ENCODE results near the gene TRIM17.

Gene TRIM17

DNA sequence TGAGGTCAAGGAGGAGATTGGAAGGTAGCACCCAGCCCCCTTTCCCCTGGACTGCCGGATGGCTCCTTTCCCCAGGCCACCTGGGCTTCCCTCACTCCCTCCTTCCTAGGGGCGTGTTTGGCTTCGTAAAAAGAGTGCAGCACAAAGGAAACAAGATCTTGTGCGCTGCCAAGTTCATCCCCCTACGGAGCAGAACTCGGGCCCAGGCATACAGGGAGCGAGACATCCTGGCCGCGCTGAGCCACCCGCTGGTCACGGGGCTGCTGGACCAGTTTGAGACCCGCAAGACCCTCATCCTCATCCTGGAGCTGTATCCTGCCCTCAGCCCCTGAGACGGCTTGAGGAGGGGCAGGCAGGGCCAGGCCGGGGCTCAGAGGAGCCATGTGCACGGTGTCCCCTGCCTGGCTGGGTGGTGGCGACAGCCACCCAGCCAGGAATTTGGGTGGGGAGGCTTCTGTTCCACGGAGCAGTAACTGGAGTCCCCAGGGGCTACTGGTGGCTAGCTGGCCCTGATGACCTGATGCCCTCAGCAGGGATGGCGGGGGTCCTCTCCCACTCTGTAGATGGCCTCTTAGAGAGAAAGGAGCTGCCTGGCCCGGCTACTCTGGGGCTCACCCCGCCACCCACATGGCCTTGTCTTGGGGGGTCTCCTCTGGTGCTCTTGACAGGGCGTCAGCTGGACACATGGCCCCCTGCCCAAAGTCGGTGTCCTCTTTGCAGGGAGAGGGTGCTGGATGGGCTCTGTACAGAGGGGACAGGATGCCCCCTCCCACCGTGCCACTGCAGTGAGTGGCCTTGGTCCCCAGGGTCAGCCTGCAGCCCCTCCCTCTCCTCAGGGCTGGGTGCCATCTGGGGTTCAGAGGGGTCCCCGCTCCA, 49.6 kb downstream of the TRIM17 start:
- no peak for FAIRE-seq

DNA sequence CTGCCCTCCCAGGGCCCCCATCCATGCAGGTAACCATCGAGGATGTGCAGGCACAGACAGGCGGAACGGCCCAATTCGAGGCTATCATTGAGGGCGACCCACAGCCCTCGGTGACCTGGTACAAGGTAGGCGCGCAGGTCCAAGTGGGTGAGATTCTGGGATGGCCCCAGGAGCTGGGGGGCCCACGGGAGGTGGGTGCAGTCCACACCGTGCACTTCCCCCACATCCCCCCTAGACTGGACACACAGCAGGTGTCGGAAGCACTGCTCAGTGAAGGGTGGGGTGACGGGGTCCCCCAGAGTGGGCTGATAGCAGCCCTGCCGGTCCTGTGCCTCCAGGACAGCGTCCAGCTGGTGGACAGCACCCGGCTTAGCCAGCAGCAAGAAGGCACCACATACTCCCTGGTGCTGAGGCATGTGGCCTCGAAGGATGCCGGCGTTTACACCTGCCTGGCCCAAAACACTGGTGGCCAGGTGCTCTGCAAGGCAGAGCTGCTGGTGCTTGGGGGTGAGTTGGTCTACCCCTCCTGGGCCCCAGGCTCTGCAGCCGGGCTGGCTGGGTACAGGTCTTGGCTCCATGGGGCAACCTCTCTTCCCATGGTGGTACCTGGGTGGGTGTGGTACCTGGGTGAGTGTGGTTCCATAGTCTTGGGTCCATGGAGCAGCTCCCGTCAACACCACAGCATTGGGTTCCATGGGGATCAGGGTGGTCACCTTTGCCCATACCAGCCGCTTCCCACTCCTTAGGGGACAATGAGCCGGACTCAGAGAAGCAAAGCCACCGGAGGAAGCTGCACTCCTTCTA, 50.4 kb downstream of the TRIM17 start:
- no peak for FAIRE-seq

DNA sequence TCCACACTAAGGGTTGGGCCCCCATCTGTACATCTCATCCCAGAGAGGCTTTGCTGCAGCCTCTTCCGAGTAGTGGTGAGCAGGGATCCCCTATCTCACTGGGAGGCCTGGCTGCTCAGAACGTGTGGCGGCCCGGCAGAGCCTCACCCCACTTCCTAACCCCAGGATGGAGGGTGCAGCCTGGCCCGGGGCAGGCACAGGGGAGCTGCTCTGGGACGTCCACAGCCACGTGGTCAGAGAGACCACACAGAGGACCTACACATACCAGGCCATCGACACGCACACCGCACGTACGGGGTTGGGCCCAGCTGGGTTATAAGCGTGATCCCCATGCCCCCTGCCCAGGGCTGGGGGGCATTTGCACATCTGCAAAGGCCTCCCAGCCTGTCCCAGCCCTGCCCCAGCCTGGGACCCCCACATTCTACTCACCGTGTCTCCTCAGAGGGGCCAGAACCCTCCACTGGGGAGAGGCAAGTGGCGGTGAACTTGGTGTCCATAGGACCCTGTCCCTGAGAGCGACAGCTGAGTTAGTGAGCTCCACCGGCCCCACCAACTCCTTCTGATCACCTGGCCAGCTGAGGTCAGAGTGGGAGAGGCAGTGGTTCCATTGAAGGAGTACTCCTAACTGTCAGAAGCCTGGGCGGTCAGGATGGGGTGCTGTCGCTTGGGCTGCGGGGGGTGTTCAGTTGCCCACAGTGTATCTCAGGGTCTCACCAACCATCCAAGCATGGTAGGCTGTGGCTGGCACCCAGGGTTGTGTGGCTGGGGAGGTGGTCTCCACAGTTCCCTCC, 51.2 kb downstream of the TRIM17 start:
- FAIRE-seq = no peak

DNA sequence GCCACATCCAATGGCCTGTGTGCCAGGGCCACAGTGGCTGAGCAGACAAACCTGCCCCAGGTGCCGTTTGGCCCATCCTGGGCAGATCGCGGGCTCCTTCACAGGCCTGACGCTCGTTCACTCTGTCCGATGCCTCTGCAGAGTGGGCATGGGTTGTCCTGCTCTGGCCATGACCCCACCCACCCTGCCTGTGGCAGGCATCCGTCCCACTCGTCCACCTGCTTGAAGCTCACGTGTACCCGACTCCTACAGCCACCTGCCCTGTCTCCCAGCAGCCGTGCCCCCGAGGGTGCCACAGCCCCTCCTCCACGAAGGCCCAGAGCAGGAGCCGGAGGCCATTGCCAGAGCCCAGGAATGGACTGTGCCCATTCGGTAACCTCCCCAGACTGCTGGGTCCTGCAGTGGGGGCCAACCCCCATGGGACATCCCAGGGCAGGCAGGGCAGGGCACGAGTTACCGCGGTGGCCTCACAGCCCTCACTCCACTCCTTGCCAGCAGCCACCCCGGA, 51.9 kb downstream of the TRIM17 start:
- no peak for FAIRE-seq

DNA sequence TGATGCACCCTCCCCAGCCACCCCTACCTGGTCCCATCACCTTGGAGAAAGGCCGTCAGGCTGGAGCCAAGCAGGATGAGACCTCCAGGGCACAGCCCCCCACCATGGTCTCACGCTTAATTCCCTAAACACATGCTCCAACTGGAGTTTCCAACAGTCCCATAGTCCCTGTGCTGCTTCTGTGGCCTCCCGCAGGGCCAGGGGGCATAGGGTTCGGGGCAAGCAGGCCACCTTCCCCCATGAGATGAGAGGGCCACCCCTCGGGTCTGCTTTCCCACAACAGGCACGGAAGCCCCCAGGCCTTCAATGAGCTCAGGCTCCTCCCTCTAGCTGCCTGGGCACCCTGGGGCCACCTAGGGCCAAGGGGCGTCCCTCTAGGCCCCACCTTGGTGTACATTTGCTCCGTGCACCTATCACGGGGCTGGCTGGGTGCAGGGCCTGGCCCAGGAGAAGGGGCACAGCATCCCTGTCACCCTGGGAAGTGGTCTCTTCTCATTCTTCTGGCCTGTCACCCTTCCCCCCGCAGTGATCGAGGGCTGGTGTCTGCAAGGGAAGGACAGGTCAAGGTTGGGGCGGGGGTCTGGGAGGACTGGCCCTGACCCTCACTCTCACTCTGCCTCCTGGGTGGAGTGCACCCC, 52.5 kb downstream of the TRIM17 start:
- FAIRE-seq = no peak

DNA sequence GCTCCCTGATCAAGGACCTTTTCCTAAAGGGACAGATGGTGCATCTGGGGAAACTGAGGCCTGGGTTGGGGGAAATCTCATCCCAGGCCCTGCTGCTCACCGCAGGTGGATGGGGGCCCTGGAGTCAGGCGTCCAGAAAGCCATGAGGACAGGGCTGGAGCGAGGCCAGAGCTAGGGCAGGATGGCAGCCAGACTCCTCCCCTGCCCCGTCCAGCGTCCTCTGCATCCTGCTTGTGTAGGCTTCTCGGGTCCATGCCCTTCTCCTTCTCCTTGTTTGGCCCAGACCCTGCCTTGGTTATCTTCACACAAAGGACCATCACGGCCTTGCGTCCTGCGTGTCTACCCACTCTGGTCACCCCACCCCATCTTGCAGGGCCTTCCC, 53.0 kb downstream of the TRIM17 start:
- no peak for FAIRE-seq

DNA sequence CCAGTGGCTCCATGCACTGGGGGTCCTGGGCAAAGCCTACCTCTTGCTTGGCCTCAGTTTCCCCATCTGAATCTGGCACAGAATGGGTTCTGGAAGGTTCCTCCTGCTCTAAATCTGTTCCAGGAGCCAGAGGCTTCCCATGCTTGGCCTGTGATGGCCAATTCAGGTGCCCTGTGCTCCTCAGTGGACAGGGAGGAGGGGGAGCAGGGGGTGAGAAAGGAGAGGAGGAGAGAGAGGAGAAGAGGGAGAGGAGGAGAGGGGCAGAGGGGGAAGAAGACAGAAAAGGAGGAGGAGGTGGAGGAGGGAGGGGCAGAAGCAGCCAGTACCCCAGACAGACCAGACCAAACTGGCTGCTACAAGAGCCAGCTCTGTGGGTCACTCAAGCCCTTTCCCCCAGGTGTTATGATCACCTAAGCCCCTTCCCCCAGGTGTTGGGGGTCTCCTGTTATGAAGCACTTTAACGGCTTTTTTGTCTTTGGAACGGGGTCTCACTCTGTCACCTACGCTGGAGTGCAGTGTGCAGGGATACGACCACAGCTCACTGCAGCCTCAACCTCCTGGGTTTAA, 53.7 kb downstream of the TRIM17 start:
- FAIRE-seq = no peak

DNA sequence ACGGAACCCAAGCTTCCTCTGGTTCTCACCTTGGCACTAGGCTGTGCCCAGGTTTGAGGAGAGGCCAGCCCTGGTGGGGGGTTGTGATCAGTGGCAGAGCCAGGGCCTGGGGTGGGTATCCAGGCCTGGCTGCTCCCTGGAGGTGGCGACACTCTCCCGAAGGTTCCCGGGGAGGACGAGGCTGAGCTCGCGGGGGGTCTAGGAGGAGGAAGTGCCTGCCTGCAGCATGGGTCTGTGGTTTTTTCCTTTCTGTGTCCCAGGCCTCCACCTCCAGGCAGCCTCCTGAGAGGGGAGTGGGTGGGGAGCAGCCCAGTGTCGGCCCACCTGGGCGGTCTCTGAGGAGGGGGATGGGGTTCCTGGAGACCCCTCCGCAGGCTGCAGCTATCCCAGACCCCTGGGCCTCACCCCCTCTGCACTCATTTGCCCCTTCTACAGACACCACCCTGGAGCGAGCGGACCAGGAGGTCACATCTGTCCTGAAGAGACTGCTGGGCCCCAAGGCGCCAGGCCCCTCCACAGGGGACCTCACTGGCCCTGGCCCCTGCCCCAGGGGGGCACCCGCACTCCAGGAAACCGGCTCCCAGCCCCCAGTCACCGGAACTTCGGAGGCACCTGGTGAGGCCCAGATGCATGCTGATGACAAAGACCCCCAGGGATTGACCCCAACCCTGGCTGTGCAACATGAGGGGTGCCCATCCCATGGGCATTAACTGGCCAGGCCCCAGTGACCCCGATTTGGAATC, 54.3 kb downstream of the TRIM17 start:
- no peak for FAIRE-seq

DNA sequence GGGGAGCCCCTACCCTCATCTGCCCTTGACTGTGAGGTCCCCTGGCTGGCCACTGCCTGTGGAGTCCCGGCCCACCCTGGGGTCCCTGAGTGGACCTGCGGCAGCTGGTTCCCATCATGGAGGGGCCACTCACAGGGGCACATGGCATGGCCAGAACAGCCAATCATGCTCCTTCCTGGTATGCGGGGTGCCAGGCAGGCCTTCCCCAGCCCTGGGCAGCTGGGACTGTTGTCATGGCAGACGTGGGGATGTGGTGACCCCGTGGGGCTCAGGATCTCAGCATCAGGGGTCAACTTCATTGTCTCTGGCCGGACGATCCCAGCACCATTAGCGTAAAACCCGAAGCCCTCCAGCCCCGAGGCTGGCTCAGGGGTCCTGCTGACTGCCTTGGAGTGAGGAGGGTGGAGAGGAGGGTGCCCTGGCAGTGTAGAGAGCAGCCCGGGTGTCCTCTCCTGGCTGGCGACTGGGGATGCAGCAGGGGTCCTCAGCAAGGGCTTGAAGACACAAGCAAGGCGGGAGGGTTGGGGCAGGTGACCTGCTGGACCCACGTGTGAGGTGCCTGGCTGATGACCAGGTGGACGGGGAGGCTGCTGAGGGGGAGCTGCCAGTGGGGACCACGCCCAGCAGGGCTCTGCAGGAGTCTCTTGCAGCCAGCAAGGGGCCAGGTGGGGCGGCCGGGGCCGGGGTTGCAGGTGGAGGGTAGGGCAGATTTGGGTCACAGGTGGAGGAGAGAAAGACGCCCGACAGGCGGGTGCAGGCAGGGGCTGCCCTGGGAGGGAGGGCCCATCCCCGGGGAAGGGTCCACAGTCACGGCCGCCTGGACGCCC, 55.1 kb downstream of the TRIM17 start:
- FAIRE-seq = no peak

DNA sequence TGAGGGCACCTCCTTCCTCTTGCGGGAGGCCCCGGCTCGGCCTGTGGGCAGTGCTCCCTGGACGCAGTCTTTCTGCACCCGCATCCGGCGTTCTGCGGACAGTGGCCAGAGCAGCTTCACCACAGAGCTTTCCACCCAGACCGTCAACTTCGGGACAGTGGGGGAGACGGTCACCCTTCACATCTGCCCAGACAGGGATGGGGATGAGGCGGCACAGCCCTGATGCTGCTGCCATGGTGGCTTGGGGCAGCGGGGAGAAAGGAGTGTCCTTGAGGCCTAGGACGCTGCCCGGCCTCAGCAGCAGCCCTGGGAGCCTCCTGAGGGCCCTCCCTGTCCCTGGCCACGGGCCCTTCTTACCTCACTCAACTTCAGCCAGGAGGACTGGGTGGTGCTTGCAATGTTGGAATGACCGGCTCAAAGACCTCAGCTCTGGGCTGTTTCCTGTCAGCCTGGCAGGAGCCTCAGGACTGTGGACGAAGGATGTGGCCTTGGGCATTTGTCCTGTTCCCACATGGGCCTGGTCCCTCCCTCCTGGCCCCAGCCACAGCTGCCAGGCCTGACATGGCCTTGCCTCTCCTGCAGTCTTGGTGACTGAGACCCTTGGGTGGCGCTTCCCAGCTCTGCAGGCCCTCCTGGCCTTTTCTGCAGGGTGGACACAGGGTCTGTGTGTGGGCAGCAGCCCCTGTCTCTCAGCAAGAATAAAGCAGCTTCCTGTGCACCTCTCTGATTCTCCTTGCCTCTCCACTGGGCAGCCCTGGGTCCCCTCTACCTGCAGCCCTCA, 55.9 kb downstream of the TRIM17 start:
- no peak for FAIRE-seq

DNA sequence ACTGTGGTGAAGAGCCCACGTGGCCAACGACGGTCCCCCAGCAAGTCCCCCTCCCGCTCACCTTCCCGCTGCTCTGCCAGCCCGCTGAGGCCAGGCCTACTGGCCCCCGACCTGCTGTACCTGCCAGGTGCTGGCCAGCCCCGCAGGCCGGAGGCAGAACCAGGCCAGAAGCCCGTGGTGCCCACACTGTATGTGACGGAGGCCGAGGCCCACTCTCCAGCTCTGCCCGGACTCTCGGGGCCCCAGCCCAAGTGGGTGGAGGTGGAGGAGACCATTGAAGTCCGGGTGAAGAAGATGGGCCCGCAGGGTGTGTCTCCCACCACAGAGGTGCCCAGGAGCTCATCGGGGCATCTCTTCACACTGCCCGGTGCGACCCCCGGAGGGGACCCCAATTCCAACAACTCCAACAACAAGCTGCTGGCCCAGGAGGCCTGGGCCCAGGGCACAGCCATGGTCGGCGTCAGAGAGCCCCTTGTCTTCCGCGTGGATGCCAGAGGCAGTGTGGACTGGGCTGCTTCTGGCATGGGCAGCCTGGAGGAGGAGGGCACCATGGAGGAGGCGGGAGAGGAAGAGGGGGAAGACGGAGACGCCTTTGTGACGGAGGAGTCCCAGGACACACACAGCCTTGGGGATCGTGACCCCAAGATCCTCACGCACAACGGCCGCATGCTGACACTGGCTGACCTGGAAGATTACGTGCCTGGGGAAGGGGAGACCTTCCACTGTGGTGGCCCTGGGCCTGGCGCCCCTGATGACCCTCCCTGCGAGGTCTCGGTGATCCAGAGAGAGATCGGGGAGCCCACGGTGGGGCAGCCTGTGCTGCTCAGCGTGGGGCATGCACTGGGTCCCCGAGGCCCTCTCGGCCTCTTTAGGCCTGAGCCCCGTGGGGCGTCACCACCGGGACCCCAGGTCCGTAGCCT, 56.8 kb downstream of the TRIM17 start:
- FAIRE-seq = no peak

DNA sequence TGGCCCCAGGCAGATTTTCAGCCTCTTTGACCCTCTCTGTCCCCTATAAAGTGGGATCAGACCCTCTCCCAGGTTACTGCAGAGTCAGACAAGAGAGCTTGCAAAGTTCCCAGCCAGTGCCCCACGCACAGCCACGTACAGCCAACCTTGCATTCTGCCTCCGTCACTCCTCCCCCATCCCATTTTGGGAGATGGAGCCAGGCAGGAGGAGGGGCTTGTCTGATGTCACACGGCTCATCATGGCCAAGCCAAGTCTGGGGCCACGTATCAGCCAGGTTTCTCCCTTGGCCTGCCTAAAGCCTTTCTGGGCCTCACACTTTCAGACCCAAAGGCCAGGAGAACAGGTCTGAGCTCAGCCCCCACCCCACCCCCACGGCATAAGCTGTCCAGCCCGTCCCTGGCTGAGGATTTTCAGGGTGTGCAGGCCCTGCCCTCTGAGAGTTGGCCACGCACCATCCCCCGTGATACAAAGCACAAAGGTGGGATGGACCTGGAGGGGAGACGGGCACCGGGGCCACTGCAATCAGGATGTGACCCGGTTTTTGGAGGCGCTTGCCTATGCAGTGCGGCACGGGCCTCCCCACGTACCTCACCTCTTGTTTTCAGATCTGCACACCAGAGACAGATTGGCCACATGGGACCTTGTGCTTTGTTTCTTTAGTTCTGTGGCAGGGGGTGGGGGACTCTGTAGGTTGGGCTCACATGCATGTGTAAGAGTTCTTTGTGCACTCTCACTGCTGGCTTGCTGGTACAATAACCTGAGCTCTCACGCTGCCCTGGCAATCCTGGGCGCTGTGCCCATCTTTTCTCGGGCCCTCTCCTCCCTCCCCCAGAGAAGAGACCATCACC, 57.7 kb downstream of the TRIM17 start:
- FAIRE-seq = no peak

DNA sequence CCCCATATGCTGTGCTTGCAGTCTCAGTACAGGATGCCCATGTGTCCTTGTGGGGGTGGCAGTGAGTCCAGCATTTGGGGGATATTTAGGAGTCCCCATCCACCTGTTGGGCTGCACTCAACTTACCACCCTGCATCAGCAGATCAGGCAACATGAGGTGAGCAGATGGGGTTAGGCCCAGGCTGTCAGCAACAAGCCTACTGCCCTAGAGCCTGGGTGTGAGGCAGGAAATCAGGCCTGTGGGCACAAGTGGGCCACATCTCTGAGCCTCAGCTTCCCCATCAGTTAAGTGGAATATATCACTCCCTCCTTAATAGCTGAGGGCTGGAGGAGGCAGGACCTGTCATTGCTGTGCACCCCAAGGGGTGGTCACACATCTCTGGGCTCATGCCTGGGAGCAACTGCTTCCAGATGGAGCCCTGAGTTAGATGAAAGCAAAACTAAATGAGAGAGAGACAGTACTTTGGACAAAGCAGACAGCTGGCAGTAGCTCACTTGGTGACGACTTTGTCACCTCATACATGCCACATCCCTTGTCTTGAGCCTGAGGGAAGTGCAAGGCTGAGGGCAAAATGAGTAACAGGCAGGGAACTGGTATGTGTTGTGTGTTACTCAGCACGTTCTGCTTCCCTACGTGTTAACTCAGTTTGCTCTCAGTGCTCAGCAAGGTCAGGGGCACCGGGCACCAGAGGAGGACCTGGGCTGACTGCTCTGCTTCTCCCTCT, 58.5 kb downstream of the TRIM17 start:
- no peak for FAIRE-seq
